ENCODE data around the gene FBN2. TPM values are rescaled to one million over a fixed set of nuclear protein-coding genes. Genes with fewer than 3 reads are reported as not detected.

FBN2 gene
- total RNA-seq, 2 experiments from 2014 or later, result not detected

GRCh38 chr5:128441165-128441564 is 96.9 kb downstream of the FBN2 start:
- ATAC-seq (no peak), DNase-seq (no peak)
- H3K4me3 Mint-ChIP-seq, result no peak overlapping the region
- H3K27ac Mint-ChIP-seq, result no peak overlapping the region
- H3K9me3 Mint-ChIP-seq (ENCODE audit: low read depth), result no peaks in the 10 kb centered on the region
- no peaks in the 10 kb centered on the region for H3K36me3 Mint-ChIP-seq (ENCODE audit: low read depth)
- intact Hi-C loops (cut with DNase I, micrococcal nuclease), result no loop called here
- H3K4me1 Mint-ChIP-seq, result no peaks in the 10 kb centered on the region
- CTCF ChIA-PET, result interaction anchor here (0.8 kb wide), 1 partner anchor 13 kb away, joined by 4 read pairs; no protein-coding TSS in a partner anchor
- no peaks in the 10 kb centered on the region for H3K27me3 Mint-ChIP-seq
- POLR2A ChIA-PET, result no interaction called here

- intact Hi-C loops (cut with DNase I, micrococcal nuclease), result no loop called here
- Mint-ChIP-seq H3K27me3 (no peaks in the 10 kb centered on the region), H3K4me3 (no peak overlapping the region), H3K9me3 (ENCODE audit: low read depth) (no peaks in the 10 kb centered on the region), H3K27ac (no peak overlapping the region), H3K4me1 (no peaks in the 10 kb centered on the region), H3K36me3 (ENCODE audit: low read depth) (no peaks in the 10 kb centered on the region)
- POLR2A ChIA-PET, result no interaction called here
- DNase-seq (no peak), ATAC-seq (no peak)
- CTCF ChIA-PET, result interaction anchor here (0.6 kb wide), 1 partner anchor 843 kb away, joined by 3 read pairs; no protein-coding TSS in a partner anchor
These were observed 101.3 kb downstream of the FBN2 start for GRCh38 chr5:128436749-128437188.

GRCh38 chr5:128435861-128436260 is 102.2 kb downstream of the FBN2 start:
- POLR2A ChIA-PET, result no interaction called here
- no peak for DNase-seq
- no peak overlapping the region for H3K4me3 Mint-ChIP-seq
- no peaks in the 10 kb centered on the region for H3K9me3 Mint-ChIP-seq (ENCODE audit: low read depth)
- CTCF ChIA-PET, result no interaction called here
- H3K4me1 Mint-ChIP-seq, result no peaks in the 10 kb centered on the region
- no peak overlapping the region for H3K27ac Mint-ChIP-seq
- no peak for ATAC-seq
- no peaks in the 10 kb centered on the region for H3K27me3 Mint-ChIP-seq
- no peaks in the 10 kb centered on the region for H3K36me3 Mint-ChIP-seq (ENCODE audit: low read depth)
- intact Hi-C loops (cut with DNase I, micrococcal nuclease), result no loop called here

DNA sequence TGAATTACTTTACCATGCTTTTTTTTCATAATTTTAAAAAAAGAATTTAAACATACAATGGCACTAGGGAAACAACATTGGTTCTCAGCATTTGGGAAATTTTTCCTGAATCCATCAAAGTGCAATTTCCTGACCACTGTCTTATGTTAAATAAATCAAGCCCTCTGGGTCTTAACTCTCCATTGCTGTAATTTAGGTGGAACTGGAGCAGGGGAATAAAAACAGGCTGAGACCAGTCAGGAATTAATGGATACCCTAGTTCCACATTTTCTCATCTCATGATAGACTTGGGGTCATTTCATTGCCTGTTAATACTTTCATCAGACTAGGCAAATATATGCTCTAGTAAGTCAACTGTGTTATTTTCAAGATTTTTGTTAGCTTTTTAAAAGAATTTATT is 103.1 kb downstream of the FBN2 start:
- no peak for ATAC-seq
- Mint-ChIP-seq H3K27ac (no peak overlapping the region), H3K27me3 (no peaks in the 10 kb centered on the region), H3K36me3 (ENCODE audit: low read depth) (no peaks in the 10 kb centered on the region), H3K4me1 (no peaks in the 10 kb centered on the region), H3K4me3 (no peak overlapping the region), H3K9me3 (ENCODE audit: low read depth) (no peaks in the 10 kb centered on the region)
- intact Hi-C loops (cut with DNase I, micrococcal nuclease), result no loop called here
- no peak for DNase-seq
- ChIA-PET POLR2A (no interaction called here), CTCF (no interaction called here)

GRCh38 chr5:128432913-128433440 is 105.1 kb downstream of the FBN2 start:
- no peak overlapping the region for H3K4me3 Mint-ChIP-seq
- H3K4me1 Mint-ChIP-seq, result no peaks in the 10 kb centered on the region
- no peaks in the 10 kb centered on the region for H3K36me3 Mint-ChIP-seq (ENCODE audit: low read depth)
- H3K27ac Mint-ChIP-seq, result no peak overlapping the region
- intact Hi-C loops (cut with DNase I, micrococcal nuclease), result no loop called here
- POLR2A ChIA-PET, result no interaction called here
- no peaks in the 10 kb centered on the region for H3K9me3 Mint-ChIP-seq (ENCODE audit: low read depth)
- DNase-seq (no peak), ATAC-seq (no peak)
- CTCF ChIA-PET, result no interaction called here
- peaks cover 2% of the 10 kb centered on the region for H3K27me3 Mint-ChIP-seq

DNA sequence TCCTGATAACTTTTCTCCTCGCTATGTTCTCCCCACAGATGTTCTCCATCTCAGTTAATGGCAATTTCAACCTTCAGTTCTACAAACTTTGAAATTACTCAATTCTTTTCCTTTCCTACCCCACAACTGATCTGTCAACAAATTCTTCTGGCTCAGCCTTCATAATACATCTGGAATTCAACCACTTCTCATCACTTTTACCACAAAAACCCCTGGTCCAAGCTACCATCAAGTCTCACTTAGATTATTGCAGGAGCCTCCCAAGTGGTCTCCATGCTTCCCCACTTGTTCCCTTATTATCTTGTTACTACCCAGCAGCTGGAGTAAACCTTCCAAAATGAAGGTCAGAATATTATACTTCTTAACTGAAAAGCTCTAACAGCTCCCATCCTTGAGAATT is 110.1 kb downstream of the FBN2 start:
- no peaks in the 10 kb centered on the region for H3K36me3 Mint-ChIP-seq (ENCODE audit: low read depth)
- peaks cover 2% of the 10 kb centered on the region for H3K27me3 Mint-ChIP-seq
- H3K4me1 Mint-ChIP-seq, result no peaks in the 10 kb centered on the region

DNA sequence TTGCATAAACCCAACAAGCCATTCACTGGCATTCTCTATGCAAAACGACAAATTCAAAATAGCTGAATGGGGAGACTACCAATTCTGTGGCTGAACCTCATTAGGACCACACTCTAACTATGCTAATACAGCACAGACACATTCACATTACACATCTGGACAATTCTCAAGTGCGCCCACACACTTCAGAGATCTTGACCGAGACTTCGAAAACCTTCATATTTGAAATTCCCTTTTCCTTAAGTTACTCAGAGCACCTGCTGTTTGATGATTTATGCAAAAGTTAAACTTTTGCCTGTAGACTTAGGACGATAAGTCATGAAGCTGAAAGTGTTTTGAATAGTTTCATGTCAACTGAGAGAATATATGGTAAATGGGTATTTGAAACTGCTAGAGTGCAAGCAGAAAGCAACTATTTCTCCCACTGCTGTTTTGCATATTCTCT is 111.9 kb downstream of the FBN2 start:
- Mint-ChIP-seq H3K36me3 (ENCODE audit: low read depth) (no peaks in the 10 kb centered on the region), H3K27ac (no peak overlapping the region), H3K27me3 (peaks cover 2% of the 10 kb centered on the region), H3K9me3 (ENCODE audit: low read depth) (no peaks in the 10 kb centered on the region), H3K4me1 (no peaks in the 10 kb centered on the region), H3K4me3 (no peak overlapping the region)
- no peak for DNase-seq
- intact Hi-C loops (cut with DNase I, micrococcal nuclease), result no loop called here
- ChIA-PET CTCF (no interaction called here), POLR2A (no interaction called here)
- no peak for ATAC-seq

More for the DNA sequence above, 110.1 kb downstream of the FBN2 start:
- POLR2A ChIA-PET, result no interaction called here
- Mint-ChIP-seq H3K27ac (no peak overlapping the region), H3K9me3 (ENCODE audit: low read depth) (no peaks in the 10 kb centered on the region), H3K4me3 (no peak overlapping the region)
- ATAC-seq (no peak), DNase-seq (no peak)
- CTCF ChIA-PET, result no interaction called here
- intact Hi-C loops (cut with DNase I, micrococcal nuclease), result no loop called here

GRCh38 chr5:128424646-128425045 is 113.4 kb downstream of the FBN2 start:
- H3K4me1 Mint-ChIP-seq, result no peaks in the 10 kb centered on the region
- POLR2A ChIA-PET, result no interaction called here
- H3K27ac Mint-ChIP-seq, result no peak overlapping the region
- intact Hi-C loops (cut with DNase I, micrococcal nuclease), result no loop called here
- ATAC-seq, result no peak
- no peak overlapping the region for H3K4me3 Mint-ChIP-seq
- H3K36me3 Mint-ChIP-seq (ENCODE audit: low read depth), result no peaks in the 10 kb centered on the region
- H3K27me3 Mint-ChIP-seq, result peaks cover 2% of the 10 kb centered on the region
- no peaks in the 10 kb centered on the region for H3K9me3 Mint-ChIP-seq (ENCODE audit: low read depth)
- CTCF ChIA-PET, result no interaction called here
- DNase-seq, result no peak

DNA sequence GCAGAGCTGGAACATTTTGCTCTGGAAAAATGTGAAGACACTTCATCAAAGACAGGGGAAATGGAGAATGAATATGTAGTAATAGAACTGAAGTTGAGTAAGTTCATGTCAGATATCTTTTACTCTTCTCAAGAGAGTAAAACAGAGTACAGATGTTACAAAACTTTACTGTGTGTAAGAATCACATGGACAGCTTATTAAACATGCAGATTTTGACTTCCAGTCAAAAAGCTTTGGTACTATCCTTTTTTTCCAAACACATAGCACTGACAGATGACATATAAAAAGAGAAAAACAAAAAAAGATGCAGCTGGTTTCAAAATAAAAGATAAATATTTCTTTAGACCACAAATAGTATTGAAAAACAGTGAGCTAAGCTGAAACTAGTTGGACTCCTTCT is 115.4 kb downstream of the FBN2 start:
- Mint-ChIP-seq H3K9me3 (ENCODE audit: low read depth) (no peaks in the 10 kb centered on the region), H3K4me1 (no peaks in the 10 kb centered on the region), H3K36me3 (ENCODE audit: low read depth) (no peaks in the 10 kb centered on the region), H3K27ac (no peak overlapping the region), H3K4me3 (no peak overlapping the region), H3K27me3 (no peaks in the 10 kb centered on the region)
- ATAC-seq, result no peak
- ChIA-PET POLR2A (no interaction called here), CTCF (no interaction called here)
- intact Hi-C loops (cut with DNase I, micrococcal nuclease), result no loop called here
- no peak for DNase-seq

DNA sequence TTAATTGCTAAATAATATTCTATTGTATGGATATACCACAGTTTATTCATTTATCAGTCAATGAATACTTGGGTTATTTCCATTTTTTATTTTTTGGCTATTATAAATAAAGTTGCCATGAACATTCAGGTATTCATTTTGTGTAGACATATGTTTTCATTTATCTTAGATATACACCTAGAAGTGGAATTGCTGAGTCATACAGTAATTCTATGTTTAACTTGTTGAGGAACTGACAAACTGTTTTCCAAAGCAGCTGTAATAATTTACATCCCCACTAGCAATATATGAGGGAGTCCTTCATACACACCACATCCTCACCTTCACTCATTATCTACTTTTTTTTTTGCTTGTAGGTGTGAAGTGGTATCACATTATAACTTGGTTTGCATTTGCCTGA is 123.6 kb downstream of the FBN2 start:
- intact Hi-C loops (cut with DNase I, micrococcal nuclease), result no loop called here
- ChIA-PET CTCF (no interaction called here), POLR2A (no interaction called here)
- Mint-ChIP-seq H3K4me3 (no peak overlapping the region), H3K36me3 (ENCODE audit: low read depth) (no peaks in the 10 kb centered on the region), H3K9me3 (ENCODE audit: low read depth) (peaks cover 2% of the 10 kb centered on the region), H3K27ac (no peak overlapping the region), H3K27me3 (no peaks in the 10 kb centered on the region), H3K4me1 (no peaks in the 10 kb centered on the region)
- no peak for DNase-seq
- no peak for ATAC-seq

DNA sequence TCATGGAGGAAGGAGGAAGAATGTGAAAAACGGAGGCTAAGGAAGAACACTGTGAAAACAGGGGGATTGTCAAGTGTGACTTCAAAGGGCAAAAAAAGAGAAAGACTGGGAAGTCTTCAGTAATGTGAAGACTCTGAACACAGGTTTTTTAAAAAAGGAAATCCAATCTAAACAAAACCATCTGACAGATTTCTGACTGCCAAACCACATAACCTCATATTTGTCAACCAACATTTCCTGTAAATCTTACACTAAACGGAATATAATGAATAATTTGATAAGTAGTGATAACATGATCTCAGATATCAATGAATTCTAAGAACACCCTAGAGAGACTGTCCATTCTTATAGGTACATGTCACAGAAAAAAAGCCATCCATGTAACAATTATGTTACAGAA is 124.7 kb downstream of the FBN2 start:
- Mint-ChIP-seq H3K9me3 (ENCODE audit: low read depth) (peaks cover 2% of the 10 kb centered on the region), H3K27ac (no peak overlapping the region), H3K36me3 (ENCODE audit: low read depth) (no peaks in the 10 kb centered on the region), H3K27me3 (no peaks in the 10 kb centered on the region), H3K4me3 (no peak overlapping the region), H3K4me1 (no peaks in the 10 kb centered on the region)
- ChIA-PET POLR2A (no interaction called here), CTCF (no interaction called here)
- ATAC-seq, result no peak
- intact Hi-C loops (cut with DNase I, micrococcal nuclease), result no loop called here
- no peak for DNase-seq

DNA sequence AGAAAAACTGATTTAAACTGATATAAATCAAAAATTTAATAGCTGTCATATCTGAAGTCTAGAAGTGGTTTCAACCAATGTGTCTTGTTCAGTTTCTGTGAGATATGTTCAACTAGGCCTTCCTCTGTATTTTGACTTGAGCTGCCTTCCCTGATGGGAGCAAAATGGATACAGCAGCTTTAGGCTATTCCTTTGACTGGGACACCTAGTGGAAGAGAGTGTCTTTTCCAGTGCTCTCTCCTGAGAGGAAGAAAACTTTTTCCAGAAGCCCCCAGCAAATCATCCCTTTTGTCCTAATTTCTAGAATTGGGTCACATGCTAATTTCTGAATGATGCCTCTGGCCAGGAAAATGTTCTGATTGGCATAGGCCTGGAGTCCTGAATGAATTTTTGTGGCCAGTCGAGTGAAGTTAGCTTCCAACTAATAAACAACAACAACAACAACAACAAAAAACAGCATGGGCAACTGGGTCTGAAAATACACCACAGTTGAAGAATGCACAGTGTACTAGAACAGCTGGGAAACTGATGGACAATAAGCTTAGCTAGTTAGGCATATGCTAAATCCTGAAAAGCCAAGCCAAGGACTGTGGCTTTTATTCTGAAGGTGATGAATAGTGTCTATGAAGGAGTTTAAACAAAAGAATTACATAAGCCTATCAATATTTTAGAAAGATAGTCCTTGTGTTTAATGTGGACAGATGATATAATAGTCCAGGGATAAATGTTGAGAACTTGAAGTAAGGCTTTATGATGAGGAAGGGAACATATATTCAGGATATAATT is 125.7 kb downstream of the FBN2 start:
- Mint-ChIP-seq H3K4me3 (no peak overlapping the region), H3K36me3 (ENCODE audit: low read depth) (no peaks in the 10 kb centered on the region), H3K27me3 (no peaks in the 10 kb centered on the region), H3K9me3 (ENCODE audit: low read depth) (peaks cover 2% of the 10 kb centered on the region), H3K4me1 (no peaks in the 10 kb centered on the region), H3K27ac (no peak overlapping the region)
- intact Hi-C loops (cut with DNase I, micrococcal nuclease), result no loop called here
- ChIA-PET POLR2A (no interaction called here), CTCF (no interaction called here)
- ATAC-seq (no peak), DNase-seq (no peak)

Measured in activated CD4-positive, alpha-beta T cell treated with anti-CD3 and anti-CD28 coated beads for 36 hours (primary cell).